ENCODE results near the gene OSBPL9. TPM values are rescaled to one million over a fixed set of nuclear protein-coding genes. Genes with fewer than 3 reads are reported as not detected.

Gene OSBPL9
- total RNA-seq, 1 experiment from 2014 or later = 52.6 TPM

DNA sequence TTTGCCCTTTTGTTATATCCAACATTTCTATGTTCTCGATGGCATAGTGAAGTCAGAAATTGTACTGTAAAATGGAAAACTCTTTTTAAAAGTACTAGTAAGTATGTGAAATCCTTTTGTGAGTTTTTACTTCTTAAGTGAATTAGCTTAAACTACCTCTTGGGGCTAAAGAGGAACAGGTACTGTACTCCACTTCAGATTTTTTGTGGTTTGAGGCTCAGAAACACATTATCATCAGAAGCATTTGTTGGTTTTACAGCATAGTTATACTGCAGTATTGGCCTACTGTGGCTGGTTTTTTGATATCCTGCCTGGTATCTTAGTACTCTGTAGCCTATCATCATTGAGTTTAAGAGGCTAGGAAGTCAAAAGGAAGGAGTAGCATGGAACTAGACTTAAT lies 144.5 kb downstream of the OSBPL9 start:
- TF ChIP-seq RAD21 (IDR thresholded peaks at IDR 0.05; ENCODE audit: low read depth) = no peak
- TF ChIP-seq ZBTB33 (IDR thresholded peaks at IDR 0.05; ENCODE audit: extremely low read depth, insufficient replicate concordance, low read length) = no peak
- no peak for TF ChIP-seq YY1 (IDR thresholded peaks at IDR 0.05; ENCODE audit: extremely low read depth, insufficient replicate concordance, low read depth, low read length)
- no peak for TF ChIP-seq EZH2 (IDR thresholded peaks at IDR 0.05)
- no peak for TF ChIP-seq ATF3 (IDR thresholded peaks at IDR 0.05)
- TF ChIP-seq POLR2A (IDR thresholded peaks at IDR 0.05; ENCODE audit: borderline replicate concordance, extremely low read depth, insufficient read depth, insufficient read length) = no peak
- no peak for TF ChIP-seq EGR1 (IDR thresholded peaks at IDR 0.05; ENCODE audit: low read depth)
- TF ChIP-seq REST (IDR thresholded peaks at IDR 0.05; ENCODE audit: low read depth) = no peak
- H2AFZ ChIP-seq (ENCODE audit: low read depth, low read length, poor library complexity, severe bottlenecking) = no peak overlapping the region
- no TSS peak for BruUV-seq (replicated peaks)
- ChIA-PET POLR2A (no interaction called here), CTCF (interaction anchor here (1.3 kb wide), 1 partner anchor 8 kb away, joined by 5 read pairs; no protein-coding TSS in a partner anchor), RAD21 (ENCODE audit: low non-redundant PET in 1 of 2, low total read pairs in 2 of 2, uncharacterized antibody in 2 of 2, unreplicated experiment in 2 of 2) (no interaction called here)
- no peak for ATAC-seq
- peaks cover 2% of the 10 kb centered on the region in 2 experiments; a peak in 1 of 4 replicates for H3K36me3 ChIP-seq (ENCODE audit: control insufficient read depth in 1 of 2, insufficient read depth in 2 of 2, low read length in 2 of 2)
- H3K4me2 ChIP-seq (ENCODE audit: low read length) = no peak overlapping the region
- H3K27ac ChIP-seq (ENCODE audit: low read depth, low read length) = no peak overlapping the region
- no peaks in the 10 kb centered on the region for H3K27me3 ChIP-seq (ENCODE audit: insufficient read depth, low read length)
- H3K9ac ChIP-seq (ENCODE audit: low read length) = no peak overlapping the region
- no peaks in the 10 kb centered on the region for H3K79me2 ChIP-seq (ENCODE audit: insufficient read depth, low read length)
- intact Hi-C loops (cut with micrococcal nuclease) = no loop called here
- no peaks in the 10 kb centered on the region for H4K20me1 ChIP-seq (ENCODE audit: insufficient read depth)
- H3K4me1 ChIP-seq (ENCODE audit: control insufficient read depth in 1 of 2, insufficient read depth in 2 of 2, low read length in 2 of 2) = no peaks in the 10 kb centered on the region
- no peaks in the 10 kb centered on the region for H3K9me3 ChIP-seq (ENCODE audit: control insufficient read depth in 1 of 2, insufficient read depth in 1 of 2, low read depth in 1 of 2, low read length in 2 of 2)
- DNase-seq (ENCODE audit: low read depth, low spot score) = no peak
- H3K9me2 ChIP-seq (ENCODE audit: insufficient read depth) = no peaks in the 10 kb centered on the region
- H3K4me3 ChIP-seq (replicated peaks in 1 of 2; ENCODE audit: low read depth in 1 of 2, low read length in 2 of 2) = no peak overlapping the region
